Sciatic nerve (tissue), 2 donors: Measurements from ENCODE around the gene PAIP1. TPM values are rescaled to one million over a fixed set of nuclear protein-coding genes. Genes with fewer than 3 reads are reported as not detected.
"Not testable (repeated sequence)": the region's sequence is repeated elsewhere in the genome, so short reads cannot be mapped to it uniquely, and the experiment has no call there.

Experiments used
- ATAC-seq: fragments of 200-7000 bp; cut with Tn5 transposase; one replicate; pipeline ENCODE4 v1.9.1; 2020; ENCODE audit warnings: mild to moderate bottlenecking, moderate library complexity
- DNase-seq: peaks from one replicate; pipeline ENCODE4 v3.0.0-alpha.2; 2020; ENCODE audit warnings: low spot score
- intact Hi-C: fragments of 100-400 bp; cut with DNase I; formaldehyde crosslinking; loops from one replicate; pipeline ENCODE4 v1.14.2; 2022
- total RNA-seq: library from RNA; stranded (reverse); fragmentation: NEBNext Ultra II Directional; extraction: Animal tissue kit (Norgen Biotek cat#: 25700); gene quantifications from one replicate; pipeline ENCODE4 v1.2.1, GENCODE V29; 2021
- donor health status: DM: no; HTN: no; CAD: no.
- donor health status: DM: no; HTN: no; CAD: no.

Gene PAIP1
- total RNA-seq, 1 donor from 2014 or later = 64.1 TPM

- intact Hi-C loops, DNase-seq, ATAC-seq: not testable (repeated sequence)
Measured at GRCh38 chr5:43580402-43581210, 23.7 kb upstream of the PAIP1 start.

GRCh38 chr5:43573058-43573457 is 16.2 kb upstream of the PAIP1 start:
- intact Hi-C loops = no loop called here
- no peak for ATAC-seq

DNA sequence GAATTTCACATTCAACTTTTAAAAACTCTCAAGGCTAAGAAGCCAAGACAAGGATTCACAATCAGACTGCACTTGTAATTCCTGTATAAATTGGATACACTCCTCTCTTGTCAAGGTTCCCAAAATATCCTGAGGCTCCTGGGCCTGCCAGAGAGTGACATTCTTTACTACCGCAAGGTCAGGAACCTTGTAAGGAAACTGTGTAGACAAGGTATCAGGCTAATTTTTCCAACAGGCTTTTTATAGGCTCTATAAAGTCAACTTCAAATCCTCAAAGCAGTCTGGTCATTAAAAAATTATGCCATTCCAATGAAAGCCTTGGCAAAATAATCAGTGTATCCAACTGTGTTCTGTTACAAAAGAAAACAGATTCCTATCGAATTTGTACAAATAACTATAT is 15.5 kb upstream of the PAIP1 start:
- ATAC-seq (peak; percentile 79), DNase-seq (no peak)
- intact Hi-C loops = no loop called here

More at GRCh38 chr5:43573058-43573457, 16.2 kb upstream of the PAIP1 start:
- no peak for DNase-seq

GRCh38 chr5:43571237-43571636 is 14.4 kb upstream of the PAIP1 start:
- ATAC-seq (peak; percentile 88), DNase-seq (no peak)
- intact Hi-C loops = no loop called here

GRCh38 chr5:43570450-43571158 is 13.7 kb upstream of the PAIP1 start:
- ATAC-seq (no peak), DNase-seq (no peak)
- intact Hi-C loops = no loop called here

GRCh38 chr5:43569236-43569746 is 12.4 kb upstream of the PAIP1 start:
- intact Hi-C loops = no loop called here
- ATAC-seq (no peak), DNase-seq (no peak)

GRCh38 chr5:43567967-43568366 is 11.1 kb upstream of the PAIP1 start:
- intact Hi-C loops = no loop called here
- ATAC-seq (no peak), DNase-seq (no peak)

DNA sequence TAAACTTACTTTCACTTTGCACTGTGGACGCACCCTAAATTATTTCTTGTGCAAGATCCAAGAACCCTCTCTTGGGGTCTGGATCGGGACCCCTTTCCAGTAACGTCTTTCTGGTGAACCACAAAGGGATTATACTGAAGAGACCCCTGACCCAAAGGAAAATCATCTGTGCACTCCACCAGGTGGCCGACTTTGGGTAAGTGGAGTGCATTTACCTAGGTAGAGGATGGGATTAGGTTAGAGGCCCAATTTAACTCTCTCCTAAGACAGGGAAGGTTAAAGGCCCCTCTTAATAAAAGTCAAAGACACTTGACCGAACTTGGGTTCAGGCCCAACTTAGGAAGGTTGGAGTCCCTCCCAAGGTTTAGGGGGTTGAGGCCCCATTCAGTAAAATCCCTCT is 8.2 kb upstream of the PAIP1 start:
- DNase-seq (no peak), ATAC-seq (no peak)
- intact Hi-C loops = no loop called here

DNA sequence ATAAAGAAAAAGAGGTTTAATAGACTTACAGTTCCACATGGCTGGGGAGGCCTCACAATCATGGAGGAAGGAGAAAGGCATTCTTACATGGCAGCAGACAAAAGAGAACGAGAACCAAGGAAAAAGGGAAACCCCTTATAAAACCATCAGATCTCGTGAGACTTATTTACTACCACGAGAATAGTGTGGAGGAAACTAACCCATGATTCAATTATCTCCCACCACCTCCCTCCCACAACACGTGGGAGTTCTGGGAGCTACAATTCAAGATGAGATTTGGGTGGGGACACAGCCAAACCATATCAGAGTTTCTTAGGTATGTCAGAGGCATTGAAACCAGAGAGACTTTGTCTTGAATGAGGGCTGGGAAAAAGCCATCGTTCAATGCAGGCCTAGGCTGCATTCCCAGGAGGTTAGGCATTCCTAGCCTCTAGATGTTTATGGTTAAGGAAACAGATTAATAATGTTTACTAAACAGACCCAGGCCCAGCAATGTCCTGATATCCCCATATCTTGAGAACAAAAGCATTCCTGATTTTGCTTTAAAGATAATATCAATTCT is 7.5 kb upstream of the PAIP1 start:
- intact Hi-C loops = no loop called here
- ATAC-seq = no peak
- no peak for DNase-seq

DNA sequence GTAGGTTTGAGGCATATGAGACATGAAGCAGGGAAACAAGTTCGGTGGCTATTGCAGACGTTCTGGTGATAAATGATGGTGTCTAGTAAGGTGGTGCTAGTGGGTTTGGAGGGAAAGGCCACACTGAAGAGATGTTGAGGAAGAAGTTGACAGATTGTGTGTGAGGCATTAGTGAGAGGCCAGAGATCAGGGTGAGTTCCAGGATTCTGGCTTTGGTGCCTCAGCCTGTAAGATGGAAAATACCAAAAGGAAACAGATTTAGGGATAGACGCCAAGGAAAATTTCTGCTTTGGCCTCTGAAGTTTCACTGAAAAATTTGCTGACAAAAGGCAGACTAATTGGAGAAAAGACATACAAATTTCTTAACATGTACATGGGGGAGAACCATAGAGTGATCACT is 6.4 kb upstream of the PAIP1 start:
- ATAC-seq (peak; percentile 68), DNase-seq (no peak)
- intact Hi-C loops = no loop called here

DNA sequence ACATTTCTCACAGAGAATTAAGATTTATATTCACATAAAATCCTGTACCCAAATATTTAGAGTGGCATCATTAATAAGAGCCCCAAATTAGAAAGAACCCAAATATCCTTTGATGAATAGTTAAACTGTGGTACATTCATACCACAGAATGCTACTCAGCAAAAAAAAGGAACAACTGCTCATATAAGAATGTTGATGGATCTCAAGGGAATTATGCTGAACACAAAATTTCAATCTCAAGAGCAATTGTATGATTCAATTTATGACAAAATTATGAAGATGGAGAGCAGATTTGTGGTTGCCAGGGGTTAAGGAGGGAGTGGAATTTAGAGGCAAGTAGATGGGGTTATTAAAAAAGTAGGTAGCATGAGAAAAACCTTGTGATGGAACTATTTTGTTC is 4.5 kb upstream of the PAIP1 start:
- DNase-seq (no peak), ATAC-seq (no peak)
- intact Hi-C loops = no loop called here

- no peak for ATAC-seq
- intact Hi-C loops = no loop called here
- no peak for DNase-seq
Measured at GRCh38 chr5:43560128-43560527, 3.3 kb upstream of the PAIP1 start.

DNA sequence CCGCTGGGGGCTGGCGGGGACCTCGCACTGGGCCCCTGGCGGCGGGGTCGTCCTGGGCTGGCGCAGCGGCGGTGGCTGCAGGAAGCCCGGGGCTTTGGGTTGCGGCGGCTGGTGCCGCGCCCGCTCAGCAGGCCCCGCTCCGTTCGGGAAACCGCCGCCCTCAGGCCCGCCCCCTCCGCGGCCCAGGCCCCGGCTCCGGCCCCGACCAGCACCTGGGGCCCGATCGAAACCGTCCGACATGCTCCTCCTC is 345 bp downstream of the PAIP1 start:
- DNase-seq, intact Hi-C loops: not testable (repeated sequence)
- peak; percentile 93 for ATAC-seq

GRCh38 chr5:43555895-43556606 is 826 bp downstream of the PAIP1 start:
- intact Hi-C loops = no loop called here
- ATAC-seq = peak; percentile 57
- DNase-seq = peak; percentile 77

DNA sequence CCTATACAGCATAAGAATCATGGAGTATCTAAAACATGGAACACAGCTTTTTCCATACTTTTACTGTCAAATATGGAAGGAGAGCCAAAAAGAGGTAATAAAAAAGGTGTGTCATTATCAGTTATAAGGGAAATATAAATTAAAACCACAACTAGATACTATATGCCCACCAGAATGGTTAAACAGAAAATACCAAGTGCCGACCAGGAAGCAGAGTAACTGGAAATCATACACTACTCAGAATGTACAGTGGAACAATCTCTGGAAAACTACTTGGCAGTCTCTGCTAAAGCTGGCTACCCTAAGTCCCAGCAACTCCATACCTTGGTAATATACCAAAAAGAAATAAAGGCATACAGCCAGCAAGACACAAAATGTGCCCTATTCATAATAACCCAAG is 2.4 kb downstream of the PAIP1 start:
- ATAC-seq = no peak
- no peak for DNase-seq
- intact Hi-C loops = no loop called here

GRCh38 chr5:43553381-43553780 is 3.5 kb downstream of the PAIP1 start:
- no peak for DNase-seq
- intact Hi-C loops = no loop called here
- no peak for ATAC-seq

- DNase-seq (no peak), ATAC-seq (no peak)
- intact Hi-C loops = loop anchor here (1.0 kb wide), 1 partner anchor 39 kb away; no protein-coding TSS in a partner anchor
Measured at GRCh38 chr5:43551731-43552130, 5.1 kb downstream of the PAIP1 start.

DNA sequence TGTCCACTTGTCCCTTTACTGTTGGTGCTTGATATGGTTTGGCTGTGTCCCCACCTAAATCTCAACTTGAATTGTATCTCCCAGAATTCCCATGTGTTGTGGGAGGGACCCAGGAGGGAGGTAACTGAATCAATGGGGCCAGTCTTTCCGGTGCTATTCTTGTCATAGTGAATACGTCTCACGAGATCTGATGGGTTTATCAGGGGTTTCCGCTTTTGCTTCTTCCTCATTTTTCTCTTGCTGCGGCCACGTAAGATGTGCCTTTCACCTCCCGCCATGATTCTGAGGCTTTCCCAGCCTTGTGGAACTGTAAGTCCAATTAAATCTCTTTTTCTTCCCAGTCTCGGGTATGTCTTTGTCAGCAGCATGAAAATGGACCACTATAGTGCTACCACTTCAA is 7.6 kb downstream of the PAIP1 start:
- intact Hi-C loops, ATAC-seq, DNase-seq: not testable (repeated sequence)

DNA sequence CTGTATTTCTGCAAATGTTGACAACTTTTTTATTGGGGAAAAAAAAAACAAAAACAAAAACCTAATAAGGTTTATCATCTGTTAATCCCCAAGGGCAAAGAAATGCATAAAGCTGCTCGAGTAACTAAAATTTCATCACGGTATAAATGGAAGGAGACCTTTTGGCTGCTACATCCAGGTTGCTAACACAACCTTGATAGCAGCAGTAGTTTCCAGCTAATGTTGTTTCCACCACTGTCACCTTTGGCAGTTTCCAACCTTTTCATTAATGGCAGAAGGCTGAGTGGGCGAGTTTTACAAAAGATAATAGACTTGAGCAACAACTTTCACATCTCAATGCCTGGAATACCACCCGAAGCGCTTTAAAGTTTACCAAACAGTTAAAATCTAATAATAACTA is 8.5 kb downstream of the PAIP1 start:
- ATAC-seq = no peak
- intact Hi-C loops = no loop called here

GRCh38 chr5:43547532-43547931 is 9.3 kb downstream of the PAIP1 start:
- ATAC-seq (no peak), DNase-seq (no peak)
- intact Hi-C loops = no loop called here

More for the DNA sequence above, 8.5 kb downstream of the PAIP1 start:
- DNase-seq = no peak
